Posterior vena cava (tissue), 2 donors: ENCODE results near the gene SSH2. TPM values are rescaled to one million over a fixed set of nuclear protein-coding genes. Genes with fewer than 3 reads are reported as not detected.

Experiments
- DNase-seq: peaks from one replicate; pipeline ENCODE4 v3.0.0-alpha.2; 2020; ENCODE audit warnings: low spot score
- intact Hi-C, 2 donors: fragments of 100-400 bp; cut with DNase I; formaldehyde crosslinking; loops; one replicate each; pipeline versions ENCODE4 v1.14.1 to v1.14.2; 2022 to 2023
- total RNA-seq, 2 donors: library from RNA; stranded (reverse); fragmentation: NEBNext Ultra II Directional; extraction: Animal tissue kit (Norgen Biotek cat#: 25700); gene quantifications; one replicate each; pipeline ENCODE4 v1.2.1, GENCODE V29; 2021
- donor health status: DM: yes; HTN: yes; CAD: no.
- donor health status: DM: yes; HTN: yes; CAD: no.

Gene SSH2
- total RNA-seq, 2 donors from 2014 or later: 26.0 to 33.3 TPM

DNA sequence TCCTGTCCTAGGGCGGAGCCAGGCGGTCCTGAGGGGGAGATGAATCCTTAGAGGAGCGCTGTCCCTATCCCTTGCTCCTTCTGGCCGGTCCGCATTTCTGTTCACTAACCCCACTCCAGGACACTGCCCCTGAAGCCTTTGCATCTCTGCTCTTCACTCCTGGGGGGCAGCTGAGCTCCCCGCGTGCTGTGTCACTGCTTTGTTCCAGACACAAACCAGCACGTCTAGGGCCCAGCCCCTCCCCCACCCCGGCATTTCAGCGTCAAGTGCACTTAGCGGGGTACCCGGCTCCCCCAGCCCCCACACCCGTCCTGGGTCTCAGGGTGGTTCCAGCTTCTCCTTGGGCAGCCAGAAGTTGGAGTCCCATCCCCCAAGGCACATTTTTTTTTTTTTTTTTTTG lies 316.2 kb downstream of the SSH2 start:
- intact Hi-C loops: no loop called here
- DNase-seq: no peak

DNA sequence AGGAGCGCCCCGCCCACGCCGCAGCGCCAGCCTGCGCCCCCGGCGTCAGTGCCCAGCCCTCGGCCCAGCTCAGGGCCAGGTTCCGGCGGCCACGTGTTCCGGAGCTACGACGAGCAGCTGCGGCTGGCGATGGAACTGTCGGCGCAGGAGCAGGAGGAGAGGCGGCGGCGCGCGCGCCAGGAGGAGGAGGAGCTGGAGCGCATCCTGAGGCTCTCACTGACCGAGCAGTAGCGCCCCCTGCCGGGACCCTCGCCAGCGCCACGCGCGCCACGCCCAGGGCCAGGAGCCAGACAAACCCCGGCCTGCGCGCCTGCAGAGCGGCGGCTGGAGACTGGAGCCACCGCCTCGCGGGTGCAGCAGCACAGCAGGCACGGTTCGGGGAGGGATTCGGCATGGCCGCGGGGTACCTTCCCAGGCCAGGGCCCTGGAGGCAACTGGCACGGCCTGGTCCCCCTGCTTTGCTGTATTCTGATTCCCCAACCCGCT lies 316.6 kb downstream of the SSH2 start:
- intact Hi-C loops: no loop called here
- DNase-seq: peak; percentile 99

DNA sequence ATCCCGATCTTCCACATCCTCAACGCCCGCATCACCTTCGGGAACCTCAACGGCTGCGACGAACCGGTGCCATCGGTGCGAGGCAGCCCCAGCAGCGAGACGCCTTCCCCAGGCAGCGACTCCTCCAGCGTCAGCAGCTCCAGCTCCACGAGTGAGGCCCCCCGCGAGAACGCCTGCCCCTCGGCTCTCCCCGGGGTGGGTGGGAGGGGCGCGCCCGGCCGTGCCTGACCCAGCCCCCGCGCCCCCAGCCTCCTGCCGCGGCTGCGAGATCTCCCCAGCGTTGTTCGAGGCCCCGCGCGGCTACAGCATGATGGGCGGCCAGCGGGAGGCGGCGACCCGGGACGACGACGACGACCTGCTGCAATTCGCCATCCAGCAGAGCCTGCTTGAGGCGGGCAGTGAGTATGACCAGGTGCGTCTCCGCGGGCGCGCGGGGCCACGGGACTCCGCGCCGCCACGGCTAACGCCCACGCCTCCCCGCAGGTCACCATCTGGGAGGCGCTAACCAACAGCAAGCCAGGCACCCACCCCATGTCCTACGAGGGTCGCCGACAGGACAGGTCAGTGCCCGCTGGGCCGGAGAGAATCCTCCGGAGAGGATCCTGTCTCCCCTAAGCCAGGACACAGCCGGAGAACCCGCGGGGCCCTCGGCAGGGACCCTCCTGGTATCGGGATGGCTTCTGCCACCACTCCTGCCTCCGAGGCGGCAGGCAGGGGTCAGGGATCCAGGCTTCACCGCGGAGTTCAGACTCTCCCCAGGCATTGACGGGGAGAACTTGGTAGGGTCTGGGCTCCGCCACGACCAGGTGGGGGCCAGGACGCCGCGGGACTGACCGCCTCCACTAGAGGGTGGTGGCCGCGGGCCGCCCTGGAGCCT lies 317.4 kb downstream of the SSH2 start:
- no peak for DNase-seq
- intact Hi-C loops: no loop called here

DNA sequence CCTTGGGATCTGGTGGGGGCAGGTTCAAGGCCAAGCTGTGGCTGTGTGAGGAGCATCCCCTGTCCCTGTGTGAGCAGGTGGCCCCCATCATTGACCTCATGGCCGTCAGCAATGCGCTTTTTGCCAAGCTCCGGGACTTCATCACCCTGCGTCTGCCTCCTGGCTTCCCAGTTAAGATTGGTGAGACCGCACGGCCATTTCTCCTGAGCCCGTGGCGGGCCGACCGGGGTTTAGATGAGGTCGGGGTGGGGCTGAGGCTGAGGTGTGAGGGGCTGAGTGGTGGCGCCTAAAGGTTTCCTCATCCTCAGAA lies 318.0 kb downstream of the SSH2 start:
- intact Hi-C loops: no loop called here
- no peak for DNase-seq

DNA sequence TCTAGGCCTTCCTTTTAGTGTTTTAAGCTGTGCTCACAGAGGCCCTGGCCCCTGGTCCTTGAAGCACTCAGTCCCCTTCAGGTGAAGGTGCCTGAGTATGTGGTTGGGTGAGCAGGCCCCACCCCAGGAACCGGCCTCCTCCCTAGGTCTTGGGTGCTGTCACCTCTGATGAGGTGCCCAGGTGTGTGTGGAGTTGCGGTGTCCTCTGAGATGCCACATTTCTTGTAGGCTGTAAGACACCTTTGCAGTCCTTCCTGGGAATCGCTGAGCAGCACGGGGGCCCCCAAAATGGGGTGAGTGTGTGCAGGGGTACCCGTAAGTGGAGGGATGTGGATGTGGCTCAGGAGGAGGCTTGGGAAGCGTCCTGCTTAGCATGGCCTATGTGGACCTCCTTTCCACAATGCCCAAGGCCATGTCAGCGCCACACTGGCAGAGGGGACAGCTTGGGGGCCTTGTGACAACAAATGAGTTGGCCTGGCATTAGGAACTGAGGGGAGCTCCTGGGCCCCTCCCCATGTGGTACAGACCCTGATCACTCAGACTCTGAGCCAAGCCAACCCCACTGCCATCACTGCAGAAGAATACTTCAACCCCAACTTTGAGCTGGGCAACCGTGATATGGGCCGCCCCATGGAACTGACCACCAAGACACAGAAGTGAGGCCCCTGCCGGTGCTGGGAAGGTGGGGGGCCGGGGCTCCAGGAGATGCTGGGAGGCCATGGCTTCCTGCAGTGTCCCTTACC lies 318.5 kb downstream of the SSH2 start:
- peak; percentile 80 for DNase-seq
- intact Hi-C loops: no loop called here

DNA sequence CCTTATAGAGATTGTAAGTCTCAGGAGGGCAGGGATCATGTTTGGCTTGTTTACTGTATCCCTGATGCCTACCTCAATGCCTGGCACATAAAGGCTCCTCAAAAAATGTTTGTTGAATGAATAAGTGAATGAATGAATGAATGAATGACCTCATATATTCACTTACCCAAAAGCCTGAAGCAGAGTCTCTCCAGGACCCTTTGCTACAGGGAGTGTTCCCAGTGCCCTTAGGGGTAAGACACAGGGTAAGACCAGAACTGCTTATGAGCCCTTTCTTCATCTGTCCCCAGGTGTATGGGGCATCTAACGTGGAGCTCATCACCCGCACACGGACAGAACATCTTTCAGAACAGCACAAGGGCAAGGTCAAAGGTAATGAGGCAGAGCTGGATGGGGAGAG lies 319.6 kb downstream of the SSH2 start:
- no peak for DNase-seq
- intact Hi-C loops: no loop called here

DNA sequence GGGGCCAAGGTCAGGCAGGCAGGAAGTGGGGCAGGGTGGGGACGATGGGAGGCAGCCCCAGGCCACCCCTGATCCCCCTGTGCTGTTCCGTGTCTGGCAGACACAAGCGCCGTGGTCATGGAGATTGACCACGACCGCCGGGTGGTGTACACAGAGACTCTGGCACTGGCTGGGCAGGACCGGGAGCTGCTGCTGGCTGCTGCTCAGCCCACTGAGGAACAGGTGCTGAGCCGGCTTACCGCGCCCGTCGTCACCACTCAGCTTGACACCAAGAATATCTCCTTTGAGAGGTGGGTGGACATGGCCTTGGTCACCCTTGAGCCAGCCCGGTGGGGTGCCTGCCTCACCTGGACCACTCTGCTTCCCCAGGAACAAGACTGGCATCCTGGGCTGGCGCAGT lies 321.0 kb downstream of the SSH2 start:
- peak; percentile 75 for DNase-seq
- intact Hi-C loops: no loop called here

DNA sequence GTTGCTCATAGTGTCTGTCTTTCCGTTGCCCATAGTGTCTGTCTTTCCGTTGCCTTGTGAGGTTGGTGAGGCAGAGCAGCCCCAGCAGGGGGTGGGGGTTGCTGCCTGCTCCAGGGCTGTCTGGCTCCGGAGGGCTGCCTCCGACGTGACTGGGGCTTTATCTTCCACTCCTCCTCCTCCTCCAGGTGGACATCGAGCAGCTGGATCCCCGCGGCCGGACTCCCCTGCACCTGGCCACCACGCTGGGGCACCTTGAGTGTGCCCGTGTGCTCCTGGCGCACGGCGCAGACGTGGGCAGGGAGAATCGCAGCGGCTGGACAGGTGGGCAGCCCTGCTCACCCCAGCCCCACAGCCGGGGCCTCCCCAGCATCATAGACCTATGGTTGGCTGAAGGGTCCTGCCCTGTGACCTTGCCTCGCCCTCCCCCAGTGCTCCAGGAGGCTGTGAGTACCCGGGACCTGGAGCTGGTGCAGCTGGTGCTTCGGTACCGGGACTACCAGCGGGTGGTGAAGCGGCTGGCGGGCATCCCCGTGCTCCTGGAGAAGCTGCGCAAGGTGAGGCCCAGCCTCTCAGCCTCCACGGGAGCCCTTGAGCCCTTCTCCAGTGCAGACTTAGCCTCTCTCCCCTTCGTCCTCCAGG lies 322.4 kb downstream of the SSH2 start:
- peak; percentile 63 for DNase-seq
- intact Hi-C loops: no loop called here

DNA sequence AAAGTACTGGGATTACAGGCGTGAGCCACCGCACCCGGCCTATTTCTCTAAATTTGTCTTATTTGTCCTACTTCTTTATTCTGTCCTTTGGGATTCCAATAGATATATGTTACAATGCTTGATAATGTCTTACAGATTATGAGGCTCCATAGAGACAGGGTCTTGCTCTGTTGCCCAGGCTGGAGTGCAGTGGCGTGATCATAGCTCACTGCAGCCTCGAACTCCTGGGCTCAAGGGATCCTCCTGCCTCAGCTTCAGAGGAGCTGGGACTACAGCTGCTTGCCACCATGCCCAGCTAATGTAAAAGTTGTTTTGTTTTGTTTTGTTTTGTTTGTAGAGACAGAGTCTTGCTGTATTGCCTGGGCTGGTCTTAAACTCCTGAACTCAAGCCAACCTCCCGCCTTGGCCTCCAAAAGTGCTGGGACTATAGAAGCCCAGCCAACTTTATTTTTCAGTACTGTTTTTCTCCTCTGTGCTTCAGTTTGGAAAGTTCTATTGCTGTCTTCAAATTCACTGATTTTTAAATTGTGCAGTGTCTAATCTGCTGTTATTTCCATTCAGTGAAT lies 326.8 kb downstream of the SSH2 start:
- intact Hi-C loops: no loop called here
- peak; percentile 60 for DNase-seq

DNA sequence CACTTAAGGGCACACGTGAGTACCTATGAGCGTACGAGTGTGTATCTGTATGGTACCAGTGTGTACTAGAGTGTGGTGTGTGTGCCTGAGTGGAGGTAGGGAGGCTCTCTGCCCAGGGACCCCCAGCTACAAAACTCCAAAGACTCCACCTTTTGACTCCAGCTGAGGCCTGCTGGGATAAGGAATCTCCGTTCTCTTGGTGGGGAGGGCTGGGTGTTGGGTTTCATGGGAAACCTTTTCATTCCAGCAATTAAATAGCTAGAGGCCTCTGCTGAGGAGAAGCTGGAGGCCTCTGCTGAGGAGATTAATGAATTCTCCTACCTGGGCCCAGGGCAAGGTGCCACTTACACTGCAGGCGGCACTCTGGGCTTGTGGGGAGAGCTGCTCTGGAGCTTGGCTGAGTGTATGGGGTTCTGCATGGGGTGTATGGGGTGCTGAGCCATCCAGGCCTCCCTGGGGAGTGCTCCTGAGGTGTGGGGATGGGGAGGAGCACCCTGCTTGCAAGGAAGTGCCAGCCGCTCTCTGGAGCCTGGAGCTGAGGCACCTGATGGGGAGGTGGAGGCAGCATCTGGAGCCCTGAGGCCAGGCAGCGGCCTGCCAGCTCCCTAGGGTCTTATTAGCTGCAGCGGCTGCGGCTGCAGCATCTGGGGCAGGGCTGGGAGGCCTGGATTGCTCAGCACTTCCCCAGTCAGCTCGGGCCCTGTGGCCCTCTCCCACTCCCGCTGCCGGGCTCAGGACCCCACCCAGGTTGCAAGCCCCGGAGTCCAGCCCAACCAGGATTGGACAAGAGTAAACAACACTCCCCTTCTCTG lies 332.5 kb downstream of the SSH2 start:
- intact Hi-C loops: no loop called here
- DNase-seq: no peak

DNA sequence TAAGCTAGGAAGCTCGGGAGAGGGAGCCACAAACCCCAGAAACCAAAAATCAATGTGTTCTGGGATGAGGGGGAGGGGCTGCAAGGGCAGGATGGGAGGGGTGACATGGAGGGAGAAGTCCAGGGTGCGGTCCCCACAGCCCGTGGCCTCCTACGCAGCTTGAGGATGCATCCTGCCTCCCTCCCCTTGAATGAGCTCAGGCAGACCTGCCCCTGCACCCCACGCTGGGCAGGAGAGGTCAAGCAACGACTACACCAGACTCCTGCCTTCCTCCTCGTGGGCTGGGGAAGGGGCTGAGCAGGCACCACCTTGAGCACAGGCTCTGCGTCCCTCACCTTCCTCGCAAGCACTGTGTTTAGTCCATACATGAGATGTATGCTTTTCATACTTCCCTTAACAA lies 333.2 kb downstream of the SSH2 start:
- intact Hi-C loops: no loop called here
- no peak for DNase-seq

DNA sequence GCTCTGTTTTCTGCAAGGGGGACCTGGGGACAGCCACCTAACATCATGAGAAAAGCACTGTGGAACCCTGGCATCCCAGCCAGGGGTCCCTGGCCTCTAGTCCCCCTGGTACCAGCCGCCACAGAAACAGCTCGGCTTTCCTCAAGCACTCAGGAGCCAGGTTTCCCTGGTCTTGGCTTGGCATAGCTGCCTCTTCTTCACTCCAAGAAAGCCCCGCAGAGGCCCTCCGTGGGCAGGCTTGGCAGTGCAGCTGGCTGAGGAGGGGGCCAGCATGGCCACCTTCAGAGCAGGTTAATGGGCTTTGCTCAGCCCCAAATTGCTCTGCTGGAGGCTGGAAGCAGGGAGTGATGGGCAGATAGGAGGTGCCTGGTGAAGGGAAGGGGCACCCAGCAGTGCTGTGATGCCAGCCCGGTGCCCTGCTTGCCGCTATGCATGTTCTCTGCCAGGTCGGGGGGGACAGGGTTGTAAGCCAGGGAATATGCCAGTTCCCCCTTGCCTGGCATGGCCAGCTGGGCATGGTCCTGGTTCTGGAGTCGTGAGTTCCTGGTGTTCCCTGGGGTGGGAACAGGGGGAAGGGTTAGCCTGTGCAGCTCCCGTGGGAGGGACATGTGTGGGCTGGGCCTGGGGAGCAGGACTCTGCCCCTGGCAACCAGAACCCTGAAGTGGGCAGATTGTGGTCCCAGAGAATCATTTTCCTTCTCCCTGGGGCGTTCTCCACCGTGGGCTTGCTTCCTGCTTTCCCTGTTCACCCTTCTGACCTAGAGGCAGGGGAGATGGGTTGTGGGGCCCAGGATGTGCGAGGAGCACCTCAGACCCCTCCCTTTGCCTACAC lies 333.9 kb downstream of the SSH2 start:
- intact Hi-C loops: no loop called here
- no peak for DNase-seq

DNA sequence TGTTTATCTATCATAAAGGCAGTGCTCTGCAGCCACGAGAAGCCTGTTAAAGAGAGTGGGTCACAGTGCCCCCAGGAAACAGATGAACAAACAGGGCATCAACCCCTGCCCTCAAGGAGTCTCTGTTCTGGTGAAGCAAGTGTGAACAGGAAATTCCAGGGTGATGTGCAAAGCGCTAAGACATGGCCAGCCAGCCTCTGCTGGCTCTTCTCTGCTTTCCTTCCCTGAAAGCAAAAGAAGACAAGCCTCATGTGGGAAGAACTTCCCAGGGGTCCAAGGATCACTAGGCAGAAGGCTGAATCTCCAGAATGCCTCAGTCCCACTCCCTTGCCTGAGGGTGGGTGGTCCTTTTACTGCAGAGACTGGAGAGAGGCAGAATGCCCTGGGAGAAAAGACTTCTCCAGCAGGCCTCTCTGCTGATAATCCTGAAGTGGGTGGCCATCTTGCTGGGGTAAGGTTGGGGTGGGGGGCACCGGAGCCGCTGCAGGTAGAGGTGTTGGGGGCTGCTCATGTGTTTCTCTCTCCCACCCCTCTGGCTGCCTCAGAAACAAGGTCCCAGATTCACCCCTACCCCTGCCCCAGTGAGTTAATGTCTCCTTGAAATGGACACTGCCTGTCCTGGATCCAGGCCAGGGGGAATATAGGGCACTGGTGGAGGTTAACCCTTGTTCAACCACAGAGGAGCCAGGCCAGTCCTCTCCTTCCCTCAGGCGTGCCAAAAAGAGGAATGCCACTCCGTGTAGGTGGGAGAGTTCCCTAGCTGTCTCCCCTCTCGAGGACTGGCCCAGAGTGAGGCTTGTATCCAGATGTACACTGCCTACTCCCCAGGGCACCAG lies 334.7 kb downstream of the SSH2 start:
- no peak for DNase-seq
- intact Hi-C loops: no loop called here

DNA sequence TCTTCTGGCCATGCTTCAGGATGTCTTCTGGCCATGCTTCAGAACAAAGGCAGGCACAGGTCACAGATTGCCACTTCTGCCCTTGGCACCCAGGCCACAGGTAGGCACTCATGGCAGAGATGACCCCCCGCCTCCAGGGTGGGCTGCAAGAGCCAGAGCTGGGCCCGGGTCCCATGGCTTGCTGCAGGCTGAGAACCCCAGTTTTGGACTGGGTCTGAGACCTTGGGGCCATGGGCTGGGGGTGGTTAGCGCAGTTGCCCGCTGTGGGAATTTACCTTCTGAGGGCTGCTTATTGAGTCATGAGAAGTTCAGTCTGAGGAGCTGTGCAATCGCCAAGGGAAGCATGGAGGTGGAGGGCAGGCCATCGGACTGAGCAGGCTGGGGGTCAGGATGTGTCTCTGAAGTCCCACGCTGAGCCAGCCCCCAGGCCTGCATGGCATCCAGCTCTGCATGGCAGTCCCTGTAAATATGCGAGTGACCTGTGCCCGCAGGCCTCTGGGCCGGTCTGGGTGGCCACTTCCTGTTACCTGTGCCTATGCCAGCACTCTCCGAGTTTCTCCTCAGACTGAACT lies 335.4 kb downstream of the SSH2 start:
- DNase-seq: no peak
- intact Hi-C loops: no loop called here

DNA sequence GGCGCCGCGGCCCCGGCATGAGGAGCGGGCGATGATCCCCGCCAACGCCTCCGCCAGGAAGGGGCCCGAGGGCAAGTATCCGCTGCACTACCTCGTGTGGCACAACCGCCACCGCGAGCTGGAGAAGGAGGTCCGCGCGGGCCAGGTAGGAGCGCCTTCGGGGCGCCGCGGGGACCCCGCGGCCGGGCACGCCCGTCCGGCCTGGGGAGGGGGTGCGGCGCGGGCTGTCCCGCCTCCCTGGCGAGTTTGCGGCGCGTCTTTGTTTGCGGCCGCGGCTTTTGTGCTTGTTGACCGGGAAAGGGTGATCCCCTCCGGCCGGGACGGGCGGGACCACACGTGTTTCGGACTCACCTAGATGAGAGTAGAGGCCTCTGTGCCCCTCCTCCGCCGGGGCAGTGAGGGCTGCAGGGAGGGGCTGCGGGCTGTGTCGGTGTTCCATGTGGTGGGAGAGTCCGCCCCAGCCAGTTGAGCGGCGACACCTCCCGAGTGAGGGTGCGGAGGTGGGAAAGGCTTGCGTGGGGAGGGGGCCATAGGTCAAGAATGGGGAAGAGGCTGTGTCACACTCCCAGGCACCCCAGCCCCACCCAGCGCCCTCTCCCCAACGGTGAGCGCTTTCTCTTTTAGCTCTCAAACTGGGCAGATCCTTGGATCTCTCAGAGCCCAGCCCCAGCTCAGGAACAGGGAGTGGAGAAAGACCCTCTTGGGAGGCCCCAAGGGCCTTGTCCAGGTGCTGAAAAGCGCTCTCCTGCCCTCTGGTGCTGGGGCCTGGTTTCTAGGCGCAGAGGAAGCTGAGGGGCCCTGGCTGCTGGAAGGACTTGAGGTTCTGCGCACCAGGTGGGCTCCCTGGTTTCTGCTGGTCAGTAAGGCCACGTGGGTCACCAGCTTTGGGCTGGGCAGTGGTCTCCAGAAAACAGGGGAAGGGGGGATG lies 336.2 kb downstream of the SSH2 start:
- no peak for DNase-seq
- intact Hi-C loops: no loop called here
